CD4-positive, alpha-beta T cell treated with Interleukin-6 at 100 ng/mL for 8 hours (primary cell): Measurements from ENCODE around the gene KNDC1.

Experiments
- DNase-seq: peaks from one replicate; pipeline ENCODE4 v3.0.0-alpha.2; 2020; ENCODE audit warnings: mixed read lengths, low spot score

KNDC1 gene

DNA sequence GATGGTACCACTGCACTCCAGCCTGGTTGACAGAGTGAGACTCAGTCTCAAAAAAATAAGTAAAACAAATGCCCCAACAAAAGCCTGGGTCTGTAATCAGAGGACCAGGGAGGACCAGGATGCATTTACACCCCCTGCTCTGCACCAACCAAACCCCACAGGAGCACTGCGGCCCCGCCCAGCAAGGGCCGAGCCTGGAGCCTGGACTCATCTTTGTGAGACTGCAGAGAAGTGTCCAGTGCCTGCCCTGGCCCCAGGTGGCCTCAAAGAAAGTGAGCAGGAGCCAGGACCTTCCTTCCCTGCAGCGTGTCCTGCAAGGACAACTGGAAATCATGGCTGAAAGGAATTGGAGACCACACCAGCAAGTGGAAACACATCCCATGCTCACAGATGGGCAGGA is 31.6 kb downstream of the KNDC1 start:
- no peak for DNase-seq

DNA sequence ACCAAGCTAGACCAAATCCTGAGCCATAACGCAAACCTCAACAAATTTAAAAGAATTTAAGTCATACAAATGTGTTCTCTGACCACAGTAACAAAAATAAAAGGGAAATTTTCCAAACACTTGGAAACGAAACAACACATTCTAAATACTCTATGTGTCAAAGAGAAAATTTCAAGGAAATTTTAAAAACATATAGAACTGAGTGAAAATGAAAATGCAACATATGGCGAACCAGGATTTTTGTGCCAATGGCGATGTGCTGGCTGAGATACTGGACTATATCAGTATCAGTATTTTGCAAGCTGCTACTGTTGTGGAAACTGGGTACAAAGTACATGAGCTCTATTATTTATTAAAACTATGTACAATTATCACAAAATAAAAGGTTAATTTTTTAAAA is 34.1 kb downstream of the KNDC1 start:
- no peak for DNase-seq

DNA sequence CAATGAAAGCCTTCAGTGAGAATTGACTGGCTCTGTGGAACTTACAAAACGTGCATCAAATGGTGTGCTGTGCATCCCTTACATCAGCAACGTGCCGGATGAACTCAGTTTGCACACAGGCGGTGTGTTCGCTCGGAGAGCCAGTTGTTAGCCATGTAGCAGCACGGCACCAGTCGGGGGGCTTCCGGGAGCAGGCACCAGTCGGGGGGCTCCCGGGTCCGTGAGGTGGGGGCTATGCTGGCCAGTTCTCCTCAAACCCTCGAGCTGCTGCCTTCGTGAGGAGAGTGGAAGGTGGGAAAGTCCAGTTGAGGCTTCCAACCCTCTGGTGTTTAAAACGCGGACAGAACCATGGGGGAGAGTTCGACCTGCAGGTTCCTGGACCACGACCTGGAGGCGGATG is 35.1 kb downstream of the KNDC1 start:
- DNase-seq, result no peak

DNA sequence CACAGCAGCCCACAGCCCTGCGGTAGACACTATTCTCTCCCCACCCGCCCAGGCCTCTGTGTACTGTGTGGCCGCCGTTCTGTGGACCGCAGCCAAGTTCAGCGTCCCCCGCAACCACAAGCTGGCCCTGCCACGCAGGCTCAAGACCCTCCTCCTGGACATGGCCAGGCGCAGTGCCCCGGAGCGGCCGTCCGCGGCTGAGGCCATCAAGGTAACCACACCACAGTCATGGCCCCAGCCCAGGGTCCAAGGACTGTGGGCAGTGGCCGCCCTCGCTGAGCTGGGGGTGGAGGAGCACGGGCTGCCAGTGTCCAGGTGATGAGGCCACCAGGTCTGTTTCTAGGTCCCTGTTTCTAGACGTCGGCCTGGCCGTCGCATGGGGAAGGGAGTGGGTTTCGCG is 35.6 kb downstream of the KNDC1 start:
- DNase-seq, result no peak

DNA sequence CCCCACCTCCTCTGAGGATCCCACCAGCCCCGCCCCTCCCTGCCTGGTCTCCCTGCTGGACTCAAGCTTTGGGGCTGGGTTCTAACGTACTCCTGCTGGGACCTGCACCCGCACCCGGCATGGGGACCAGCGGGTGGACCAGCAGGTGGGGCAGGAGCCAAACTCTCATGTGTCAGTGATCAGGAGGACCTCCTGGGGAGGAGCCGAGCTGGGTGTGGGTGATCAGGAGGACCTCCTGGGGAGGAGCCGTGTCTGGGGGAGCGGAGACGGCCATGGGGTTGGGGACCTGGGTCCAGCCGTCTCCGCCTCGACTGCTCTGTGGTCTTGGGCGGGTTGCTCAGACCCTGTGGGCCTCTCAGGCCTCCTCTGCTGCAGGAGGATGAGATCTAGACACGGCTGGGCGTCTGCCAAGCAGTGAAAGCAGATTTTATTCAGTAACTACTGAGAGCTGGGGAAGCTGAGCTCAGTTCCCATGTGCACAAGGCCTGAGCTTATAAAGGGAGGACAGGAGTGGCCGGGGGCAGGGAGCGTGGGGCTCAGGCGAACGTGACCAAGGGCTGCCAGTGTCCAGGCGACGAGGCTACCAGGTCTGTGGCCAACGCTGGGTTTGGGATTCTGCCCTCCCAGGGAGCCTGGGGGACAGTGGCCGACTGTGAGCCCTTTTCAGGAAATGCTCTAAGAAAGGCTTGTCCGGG is 36.3 kb downstream of the KNDC1 start:
- DNase-seq, result no peak

DNA sequence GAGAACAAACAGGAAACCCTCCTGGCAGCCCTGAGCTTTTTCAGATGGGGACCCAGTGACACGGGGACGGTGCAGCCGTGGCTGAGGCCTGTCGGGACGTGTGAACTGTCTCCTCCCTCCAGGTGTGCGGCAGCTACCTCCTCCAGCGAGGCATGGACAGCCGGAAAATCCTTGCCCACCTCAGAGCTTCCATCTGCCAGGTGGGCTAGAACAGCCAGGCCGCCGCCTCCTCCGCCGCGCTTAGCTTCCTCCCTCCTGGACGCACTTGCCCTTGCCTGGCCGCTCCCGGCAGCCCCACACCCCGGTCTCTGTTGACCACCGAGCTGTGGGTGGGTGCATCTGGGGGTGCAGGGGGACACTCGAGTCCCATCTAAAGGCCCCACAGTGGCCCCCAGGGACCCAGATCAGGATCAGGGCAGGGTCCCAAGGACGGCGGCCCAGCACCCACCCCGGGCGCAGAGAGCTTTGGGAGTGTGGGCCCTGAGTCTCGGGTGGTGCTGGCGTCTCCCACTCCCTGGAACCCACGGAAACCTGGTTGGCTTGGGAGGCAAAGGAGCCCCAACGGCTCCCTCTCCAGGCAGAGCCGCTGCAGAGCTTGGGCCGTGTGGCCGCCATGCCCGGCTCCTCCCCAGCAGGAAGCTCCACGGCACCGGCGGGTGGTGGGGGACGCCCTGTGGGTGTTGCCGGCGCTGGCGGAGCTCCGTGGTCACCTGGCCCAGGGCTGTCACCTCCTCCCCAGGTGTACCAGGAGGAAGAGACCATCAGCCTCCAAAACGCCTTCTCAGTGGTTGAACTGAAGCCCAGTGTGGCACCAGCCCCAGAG is 37.1 kb downstream of the KNDC1 start:
- no peak for DNase-seq

DNA sequence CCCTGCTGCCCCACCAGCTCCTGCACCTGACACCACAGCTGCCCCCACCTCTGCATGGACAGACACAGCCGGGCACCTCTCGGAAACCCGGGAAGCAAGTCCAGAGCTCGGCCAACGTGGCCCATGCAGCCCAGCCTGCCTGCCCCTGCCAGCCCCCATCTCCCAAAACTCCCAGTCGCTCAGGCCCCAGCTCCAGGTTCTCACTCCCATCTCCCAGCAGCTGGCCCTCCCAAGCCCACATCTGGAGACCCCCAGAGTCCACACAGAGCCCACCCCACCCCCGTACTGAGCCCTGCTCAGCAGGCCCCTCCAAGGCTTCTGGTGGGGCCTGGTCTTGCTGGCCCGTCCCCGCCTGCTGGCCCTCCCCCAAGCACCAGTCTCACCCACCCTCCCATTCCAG is 37.8 kb downstream of the KNDC1 start:
- DNase-seq, result no peak

DNA sequence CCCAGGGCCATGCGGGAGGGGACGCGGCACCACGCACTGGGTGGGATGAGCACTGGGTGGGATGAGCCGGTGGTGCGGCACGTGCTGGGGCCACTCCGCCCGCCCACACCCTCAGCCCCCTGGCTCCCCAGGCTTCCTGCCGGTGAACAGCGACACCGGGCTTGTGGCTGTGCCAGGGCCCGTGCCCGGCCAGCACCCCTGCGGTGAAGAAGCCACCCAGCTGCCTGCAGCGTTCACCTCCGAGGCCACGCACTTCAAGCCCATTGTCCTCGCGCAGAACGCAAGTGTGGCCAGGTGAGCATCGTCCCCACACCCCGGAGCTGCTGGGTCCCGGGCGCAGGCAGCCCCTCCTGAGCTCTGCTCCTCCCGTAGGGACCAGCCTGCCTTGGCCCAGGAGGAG is 38.2 kb downstream of the KNDC1 start:
- no peak for DNase-seq

DNA sequence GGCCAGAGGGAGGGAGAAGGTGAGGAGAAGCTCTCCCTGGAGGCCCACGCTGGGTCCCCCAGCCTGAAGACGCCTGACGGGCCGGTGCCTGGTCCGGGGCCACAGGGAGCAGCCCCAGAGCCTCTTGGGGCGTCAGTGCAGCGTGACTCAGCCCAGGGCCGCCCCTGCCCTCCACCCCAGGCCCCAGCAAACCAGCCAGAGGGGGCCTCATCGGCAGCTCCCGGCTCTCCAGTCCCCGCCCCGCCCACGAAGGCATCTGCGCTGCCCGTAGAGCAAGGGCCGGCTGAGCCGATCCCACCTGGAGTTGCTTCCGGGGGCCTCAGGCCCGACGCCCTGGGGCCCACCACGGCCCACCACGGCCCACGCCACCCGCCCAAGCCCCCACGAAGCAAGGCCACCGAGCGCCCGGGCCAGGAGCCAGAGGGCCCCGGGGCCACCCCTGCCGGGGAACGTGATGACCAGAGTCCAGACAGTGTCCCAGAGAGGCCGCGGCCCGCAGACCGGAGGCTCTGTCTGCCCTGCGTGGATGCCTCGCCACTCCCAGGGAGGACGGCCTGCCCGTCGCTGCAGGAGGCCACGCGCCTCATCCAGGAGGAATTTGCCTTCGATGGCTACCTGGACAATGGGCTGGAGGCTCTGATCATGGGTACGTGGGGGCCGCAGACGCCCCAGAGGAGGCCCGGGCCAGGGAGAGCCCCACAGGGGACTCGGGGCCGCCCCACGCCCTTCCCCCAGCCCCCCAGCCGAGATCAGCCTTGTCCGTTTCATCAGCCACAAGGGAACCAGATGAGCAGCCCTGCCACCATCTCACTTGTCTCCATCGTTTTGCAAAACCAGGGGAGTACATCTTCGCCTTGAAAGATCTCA is 38.8 kb downstream of the KNDC1 start:
- DNase-seq, result no peak

DNA sequence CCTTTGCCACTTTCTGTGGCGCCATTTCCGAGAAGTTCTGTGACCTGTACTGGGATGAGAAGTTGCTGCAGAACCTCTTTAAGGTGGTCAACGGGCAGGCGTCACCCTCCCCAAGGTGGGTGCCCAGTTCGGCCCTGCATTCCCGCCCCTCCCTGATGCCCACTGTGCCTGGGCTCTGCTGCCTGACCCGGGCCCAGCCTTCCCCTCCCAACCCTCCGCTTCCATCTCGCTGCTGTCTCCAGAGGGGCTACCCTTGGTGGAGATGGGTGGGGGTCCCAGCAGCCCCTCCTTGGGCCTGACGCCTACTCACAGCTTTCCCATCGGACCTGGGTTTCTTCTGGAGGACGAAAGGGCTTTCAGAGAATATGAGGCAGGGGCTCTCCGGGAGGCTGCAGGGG is 39.5 kb downstream of the KNDC1 start:
- DNase-seq, result no peak

DNA sequence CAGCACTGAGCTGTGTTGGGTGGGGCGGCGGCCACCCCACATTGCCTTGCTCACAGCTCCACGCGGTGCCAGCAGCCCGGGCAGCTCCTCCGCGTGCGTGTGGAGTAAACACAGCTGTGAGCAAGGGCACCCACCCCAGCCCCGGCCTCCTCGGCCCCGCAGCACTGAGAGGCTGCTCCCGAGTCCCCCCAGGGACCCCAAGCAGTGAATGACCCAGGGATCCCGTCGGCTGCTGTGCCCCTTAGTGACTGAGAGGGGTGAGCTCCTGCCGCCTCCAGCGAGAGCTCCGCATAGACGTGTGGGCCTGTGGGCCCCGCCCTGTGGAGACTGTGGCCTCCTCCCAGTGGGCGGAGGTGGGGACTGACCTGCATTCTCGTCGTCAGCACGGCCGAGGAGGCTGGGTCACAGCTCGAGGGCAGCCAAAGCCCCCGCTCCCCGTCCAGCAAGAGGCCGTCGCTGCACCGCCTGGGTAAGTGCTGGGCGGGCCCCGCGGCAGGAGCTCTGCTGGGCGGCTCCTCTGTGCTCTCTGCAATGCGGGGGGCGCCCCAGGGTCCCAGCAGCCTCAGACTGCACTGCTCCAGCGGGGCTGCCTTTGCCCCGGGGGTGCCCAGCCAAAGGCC is 40.1 kb downstream of the KNDC1 start:
- no peak for DNase-seq

DNA sequence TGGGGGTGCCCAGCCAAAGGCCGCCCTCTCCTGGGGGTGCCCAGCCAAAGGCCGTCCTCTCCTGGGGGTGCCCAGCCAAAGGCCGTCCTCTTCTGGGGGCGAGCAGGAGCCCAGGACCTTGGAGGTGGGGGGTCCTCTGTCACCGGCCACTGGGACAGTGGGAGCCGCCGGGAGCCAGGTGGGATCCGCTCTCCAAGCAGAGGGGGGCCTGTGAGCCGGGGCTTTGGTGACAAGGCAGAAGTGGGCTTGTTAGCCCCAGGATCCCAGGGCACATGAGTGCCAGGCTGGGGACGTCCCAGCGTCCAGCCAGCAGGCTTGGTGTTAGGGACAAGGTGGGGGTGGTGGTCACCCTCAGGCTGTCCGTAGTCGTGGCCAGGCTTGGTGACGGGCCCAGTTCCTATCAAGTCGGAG is 40.6 kb downstream of the KNDC1 start:
- no peak for DNase-seq

DNA sequence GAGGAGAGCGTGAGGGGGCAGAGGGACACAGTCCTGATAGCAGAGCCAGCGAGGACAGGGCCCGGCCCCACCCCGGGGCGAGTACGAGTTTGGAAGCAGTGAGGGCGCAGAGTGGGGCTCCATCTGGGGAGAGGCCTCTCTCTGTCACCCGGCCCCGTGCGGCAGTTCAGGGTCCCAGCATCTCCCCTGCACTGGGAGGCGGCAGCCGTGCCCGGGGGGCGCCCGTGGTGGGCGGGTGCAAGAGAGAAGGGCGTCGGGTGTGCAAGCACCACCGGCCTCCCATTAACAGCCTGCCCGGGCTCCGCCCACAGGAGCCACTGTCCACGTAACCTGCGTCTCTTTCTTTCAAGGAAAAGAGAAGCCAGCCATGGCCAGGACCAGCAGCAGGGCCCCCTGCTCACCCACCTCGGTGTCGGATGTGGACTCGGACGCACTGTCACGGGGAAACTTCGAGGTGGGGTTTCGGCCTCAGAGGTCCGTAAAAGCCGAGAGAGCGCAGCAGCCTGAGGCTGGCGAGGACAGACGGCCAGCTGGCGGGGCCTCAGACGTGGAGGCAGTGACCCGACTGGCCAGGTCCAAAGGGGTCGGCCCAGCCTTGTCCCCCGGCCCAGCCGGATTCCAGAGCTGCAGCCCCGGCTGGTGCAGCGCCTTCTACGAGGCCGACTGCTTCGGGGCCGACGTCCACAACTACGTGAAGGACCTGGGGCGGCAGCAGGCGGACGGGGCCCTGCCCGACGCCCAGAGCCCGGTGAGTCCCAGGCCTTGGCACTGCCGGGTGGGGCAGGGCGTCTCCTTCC is 41.3 kb downstream of the KNDC1 start:
- DNase-seq, result no peak

DNA sequence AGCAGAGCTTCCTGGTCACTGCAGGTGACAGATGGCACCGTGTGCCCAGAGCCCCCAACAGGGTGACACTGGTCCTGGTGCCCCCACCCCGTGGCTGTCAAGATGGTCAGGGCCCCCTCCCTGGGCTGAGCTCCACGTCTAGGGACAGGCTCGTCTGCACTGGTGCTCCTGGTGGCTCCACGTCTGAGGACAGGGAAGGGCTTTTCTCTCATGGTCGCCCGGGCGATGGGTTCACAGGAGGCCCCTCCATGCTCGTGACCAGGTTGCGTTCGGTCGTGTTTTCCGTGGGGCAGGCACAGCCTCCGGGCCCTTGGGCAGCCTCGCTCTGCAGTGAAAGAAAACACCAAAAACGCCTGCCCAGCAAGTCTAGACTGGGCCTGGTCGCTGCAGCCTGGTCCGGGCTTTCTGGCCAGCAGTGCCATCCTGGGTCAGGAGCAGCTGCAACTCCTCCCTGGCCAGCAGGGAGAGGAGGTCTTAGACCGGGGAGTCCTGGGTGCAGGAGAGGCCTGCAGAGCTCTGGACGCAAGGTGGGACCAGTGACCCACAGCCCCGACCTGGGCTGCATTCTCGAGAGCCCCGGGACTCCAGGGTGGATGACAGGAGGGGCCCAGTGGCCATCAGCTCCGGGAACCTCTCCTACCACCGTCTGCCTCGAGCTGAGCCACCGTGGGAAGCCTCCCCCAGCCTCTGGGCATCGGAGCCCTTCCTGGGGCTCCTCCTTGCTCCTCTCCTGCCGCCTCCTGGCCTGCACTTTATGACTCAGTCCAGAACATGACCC is 42.1 kb downstream of the KNDC1 start:
- DNase-seq, result no peak

DNA sequence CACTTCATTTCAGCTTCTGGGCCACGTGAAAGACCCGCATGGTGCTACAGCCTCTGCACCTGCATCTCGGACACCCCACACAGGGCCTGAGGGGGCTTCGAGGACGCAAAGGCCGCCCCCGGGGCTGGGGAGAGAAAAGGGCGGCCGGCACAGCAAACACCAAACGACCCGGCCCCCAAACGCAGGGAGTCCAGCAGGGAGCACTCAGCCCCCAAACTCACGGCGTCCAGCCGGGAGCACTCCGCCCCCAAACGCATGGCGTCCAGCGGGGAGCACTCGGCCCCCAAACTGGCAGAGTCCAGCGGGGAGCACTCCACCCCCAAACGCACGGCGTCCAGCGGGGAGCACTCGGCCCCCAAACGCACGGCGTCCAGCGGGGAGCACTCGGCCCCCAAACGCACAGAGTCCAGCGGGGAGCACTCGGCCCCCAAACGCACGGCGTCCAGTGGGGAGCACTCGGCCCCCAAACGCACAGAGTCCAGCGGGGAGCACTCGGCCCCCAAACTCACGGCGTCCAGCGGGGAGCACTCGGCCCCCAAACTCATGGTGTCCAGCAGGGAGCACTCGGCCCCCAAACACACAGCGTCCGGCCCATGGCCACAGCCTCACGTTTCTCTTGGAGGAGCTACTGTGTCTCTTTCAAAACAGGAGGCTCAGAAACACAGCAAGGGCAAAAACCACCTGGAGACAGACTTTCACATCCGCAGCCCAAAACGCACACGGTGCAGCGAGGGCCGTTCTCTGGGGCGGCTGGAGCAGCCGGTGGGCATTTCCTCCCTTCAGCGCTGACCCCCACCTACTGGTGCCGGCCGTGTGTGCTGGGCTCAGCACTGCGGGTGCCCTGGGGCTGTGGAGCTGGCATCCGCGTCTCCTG is 43.0 kb downstream of the KNDC1 start:
- DNase-seq, result no peak

DNA sequence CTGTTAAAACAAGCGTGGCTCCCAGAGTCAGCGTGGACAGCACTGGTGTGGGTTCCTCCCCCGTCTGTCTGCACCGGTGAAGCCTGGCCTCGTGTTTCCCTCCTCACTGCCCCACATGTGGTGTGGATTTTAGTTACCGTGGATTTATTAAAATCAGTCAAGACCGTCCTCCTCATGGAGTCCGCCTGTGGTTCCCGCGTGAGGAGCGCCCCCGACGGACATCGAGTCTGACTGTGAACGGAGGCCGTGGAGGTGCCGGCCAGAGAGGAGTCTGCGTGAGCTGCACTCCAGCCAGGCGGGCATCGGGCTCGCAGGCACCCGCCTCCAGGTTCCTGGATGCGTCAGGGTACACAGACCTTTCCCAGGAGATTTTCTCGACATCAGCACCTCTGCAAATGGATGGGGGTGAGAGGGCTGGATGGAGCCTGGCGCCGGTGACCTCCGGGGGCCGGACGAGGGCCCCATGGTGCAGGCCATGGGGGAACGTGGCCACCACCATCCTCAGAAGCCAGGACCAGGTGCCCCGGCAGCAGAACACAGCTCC is 43.7 kb downstream of the KNDC1 start:
- no peak for DNase-seq

DNA sequence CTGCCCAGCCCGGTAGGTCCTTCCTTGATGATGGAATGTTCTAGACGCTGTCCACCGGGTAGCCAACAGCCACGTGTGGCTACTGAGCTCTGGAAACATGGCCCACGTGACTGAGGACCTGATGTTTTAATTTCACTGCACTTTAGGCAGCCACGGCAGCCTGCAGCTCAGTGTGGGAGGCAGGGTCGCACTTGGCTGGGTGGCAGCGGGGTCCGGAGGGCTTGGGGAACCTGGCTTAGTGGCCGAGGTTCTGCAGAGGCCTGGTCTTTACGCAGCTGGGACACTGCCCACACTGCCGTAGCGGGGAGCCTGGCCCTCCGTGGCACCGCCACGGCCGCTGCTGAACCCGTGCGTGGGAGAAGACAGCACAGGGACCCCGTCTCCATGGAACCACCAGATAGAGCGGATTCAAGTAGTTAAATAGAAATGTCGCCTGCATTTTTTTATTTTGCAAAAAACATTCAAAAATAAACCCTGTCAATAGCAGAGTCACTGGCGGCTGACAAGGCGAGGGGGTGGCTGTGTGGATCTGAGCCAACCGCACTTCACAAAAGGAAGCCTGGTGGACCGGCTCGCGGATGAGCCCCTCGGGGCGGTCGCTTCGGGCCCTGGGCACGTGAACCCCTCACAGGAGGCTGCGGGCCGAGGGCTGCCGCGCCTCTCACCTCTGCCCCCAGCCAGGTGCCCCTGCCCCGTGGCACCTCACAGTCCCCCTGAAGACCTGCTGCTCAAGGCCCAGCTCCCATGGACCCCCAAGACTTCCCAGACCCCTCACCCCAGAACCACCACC is 44.4 kb downstream of the KNDC1 start:
- no peak for DNase-seq

DNA sequence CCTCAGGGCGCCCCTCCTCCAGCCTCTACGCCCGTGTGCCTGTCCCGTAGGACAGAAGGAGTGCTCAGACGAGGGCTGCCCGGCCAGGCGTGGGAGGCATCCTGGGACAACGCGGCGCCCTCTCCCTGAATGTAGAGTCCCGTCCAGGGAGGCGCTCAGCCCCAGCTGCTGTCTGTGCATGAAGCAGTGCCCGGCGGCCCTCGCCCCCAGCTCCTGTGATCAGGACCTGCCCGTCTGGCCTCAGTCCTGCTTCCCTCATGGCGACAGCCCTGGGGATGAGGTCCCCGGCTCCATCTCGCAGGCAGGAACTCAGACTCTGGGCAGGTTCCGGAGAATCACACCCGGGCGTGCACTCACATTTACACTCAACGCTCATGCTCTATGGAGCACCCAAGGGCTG is 45.1 kb downstream of the KNDC1 start:
- DNase-seq, result no peak
